ENCODE measurements around the gene FGF16. TPM values are rescaled to one million over a fixed set of nuclear protein-coding genes. Genes with fewer than 3 reads are reported as not detected.

FGF16 gene
- total RNA-seq, 3 donors from 2014 or later = 0.16 TPM; not detected in 2

GRCh38 chrX:77436682-77437081, 10.5 kb upstream of the FGF16 start:
- no peak for DNase-seq (ENCODE audit: low spot score in 2 of 2)
- TF ChIP-seq POLR2AphosphoS5 (IDR thresholded peaks at IDR 0.05) = no peak
- no peak for TF ChIP-seq POLR2A (IDR thresholded peaks at IDR 0.05)
- TF ChIP-seq CTCF (IDR thresholded peaks at IDR 0.05) = no peak
- Histone ChIP-seq H3K27me3 (peaks cover 0 to 36% of the 10 kb centered on the region in 2 donors), H3K9me3 (no peaks in the 10 kb centered on the region), H3K4me1 (no peaks in the 10 kb centered on the region), H3K27ac (no peak overlapping the region), H3K4me3 (no peak overlapping the region), H3K36me3 (no peaks in the 10 kb centered on the region)
- intact Hi-C loops (cut with DNase I; ENCODE audit: low total_unique reads) = no loop called here

- peaks cover 0 to 46% of the 10 kb centered on the region in 2 donors for H3K27me3 ChIP-seq
- no peaks in the 10 kb centered on the region for H3K9me3 ChIP-seq
- no peak for DNase-seq (ENCODE audit: low spot score in 2 of 2)
- TF ChIP-seq CTCF (IDR thresholded peaks at IDR 0.05) (no peak), POLR2AphosphoS5 (IDR thresholded peaks at IDR 0.05) (no peak), POLR2A (IDR thresholded peaks at IDR 0.05) (no peak)
- no peaks in the 10 kb centered on the region for H3K4me1 ChIP-seq
- no peak overlapping the region for H3K4me3 ChIP-seq
- H3K36me3 ChIP-seq = no peaks in the 10 kb centered on the region
- intact Hi-C loops (cut with DNase I; ENCODE audit: low total_unique reads) = no loop called here
- H3K27ac ChIP-seq = no peak overlapping the region
Observed at GRCh38 chrX:77440330-77440729, 6.9 kb upstream of the FGF16 start.

GRCh38 chrX:77441033-77441432, 6.2 kb upstream of the FGF16 start:
- Histone ChIP-seq H3K36me3 (no peaks in the 10 kb centered on the region), H3K4me3 (no peak overlapping the region), H3K27me3 (peaks cover 0 to 53% of the 10 kb centered on the region in 2 donors), H3K4me1 (no peaks in the 10 kb centered on the region), H3K9me3 (no peaks in the 10 kb centered on the region), H3K27ac (no peak overlapping the region)
- intact Hi-C loops (cut with DNase I; ENCODE audit: low total_unique reads) = no loop called here
- DNase-seq (ENCODE audit: low spot score in 2 of 2) = no peak
- no peak for TF ChIP-seq POLR2AphosphoS5 (IDR thresholded peaks at IDR 0.05)
- TF ChIP-seq CTCF (IDR thresholded peaks at IDR 0.05) = no peak
- no peak for TF ChIP-seq POLR2A (IDR thresholded peaks at IDR 0.05)

- TF ChIP-seq POLR2AphosphoS5 (IDR thresholded peaks at IDR 0.05) (no peak), CTCF (IDR thresholded peaks at IDR 0.05) (no peak), POLR2A (IDR thresholded peaks at IDR 0.05) (no peak)
- no peak overlapping the region for H3K4me3 ChIP-seq
- intact Hi-C loops (cut with DNase I; ENCODE audit: low total_unique reads) = no loop called here
- no peaks in the 10 kb centered on the region for H3K9me3 ChIP-seq
- H3K4me1 ChIP-seq = no peaks in the 10 kb centered on the region
- DNase-seq (ENCODE audit: low spot score in 2 of 2) = no peak
- no peaks in the 10 kb centered on the region for H3K36me3 ChIP-seq
- H3K27me3 ChIP-seq = peaks cover 0 to 55% of the 10 kb centered on the region in 2 donors
- no peak overlapping the region for H3K27ac ChIP-seq
Observed at GRCh38 chrX:77441479-77441878, 5.7 kb upstream of the FGF16 start.

- Histone ChIP-seq H3K4me3 (no peak overlapping the region), H3K9me3 (no peaks in the 10 kb centered on the region), H3K4me1 (no peaks in the 10 kb centered on the region), H3K27ac (no peak overlapping the region), H3K36me3 (no peaks in the 10 kb centered on the region), H3K27me3 (peaks cover 0 to 49% of the 10 kb centered on the region in 2 donors)
- TF ChIP-seq CTCF (IDR thresholded peaks at IDR 0.05) = no peak
- DNase-seq (ENCODE audit: low spot score in 2 of 2) = no peak
- intact Hi-C loops (cut with DNase I; ENCODE audit: low total_unique reads) = no loop called here
Observed at GRCh38 chrX:77442728-77443127, 4.5 kb upstream of the FGF16 start.

Measured in breast epithelium (tissue), 4 donors.